AG20443 (cell line): ENCODE results near the gene RRBP1.

Experiments used
- DNase-seq: peaks from one replicate; pipeline ENCODE4 v3.0.0; 2012; ENCODE audit warnings: low spot score, mixed read lengths

RRBP1 gene

DNA sequence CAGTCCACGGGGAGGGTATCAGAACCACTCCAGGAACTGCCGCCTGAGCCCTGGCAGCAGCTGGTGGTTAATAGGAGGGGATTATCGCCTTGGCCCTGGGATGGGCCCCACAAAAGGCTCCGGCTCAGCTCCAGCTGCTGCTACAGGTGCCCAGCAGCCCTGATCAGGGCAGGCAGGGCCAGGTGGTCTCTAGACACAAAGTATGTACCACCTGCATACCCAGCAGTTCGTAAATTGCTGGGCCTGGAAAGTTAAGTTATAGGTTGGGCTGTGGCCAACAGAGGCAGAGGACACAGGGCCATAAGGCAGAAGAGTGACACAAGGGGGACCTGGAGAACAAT, 35.1 kb downstream of the RRBP1 start:
- no peak for DNase-seq

DNA sequence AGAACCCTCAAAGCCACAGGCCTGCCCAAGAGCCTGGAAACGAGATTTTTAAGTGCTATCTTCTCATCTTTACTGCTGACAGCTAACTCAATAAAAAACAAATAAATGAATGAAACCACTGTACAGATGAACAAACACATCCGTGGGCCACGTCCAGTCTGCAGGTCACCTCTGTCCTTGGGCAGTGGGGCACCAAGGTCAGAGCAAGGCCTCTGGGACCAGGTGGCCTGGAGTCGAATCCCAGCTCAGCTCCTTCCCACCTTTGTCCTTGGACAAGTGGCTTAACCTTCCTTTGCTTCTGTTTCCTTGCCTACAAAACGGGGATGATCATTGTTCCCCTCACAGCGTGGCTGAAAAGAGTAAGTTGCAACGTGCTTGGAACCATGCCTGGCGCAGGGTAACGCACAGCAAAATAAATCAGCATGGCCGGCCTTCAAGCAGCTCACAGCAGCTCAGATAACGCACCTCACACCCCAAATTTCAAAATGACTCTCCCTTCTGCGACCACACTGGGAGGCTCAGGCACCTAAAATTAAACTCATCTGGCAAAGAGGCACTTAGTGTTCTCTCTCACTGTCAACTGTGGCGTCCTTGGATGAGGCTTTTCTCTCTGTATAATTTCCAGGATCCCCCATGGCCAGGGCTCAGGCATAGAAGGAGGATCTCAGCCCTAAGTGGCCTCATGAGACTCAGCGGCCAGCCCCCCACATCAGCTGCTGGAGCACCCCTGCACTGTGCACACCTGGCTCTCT, 35.7 kb downstream of the RRBP1 start:
- no peak for DNase-seq

DNA sequence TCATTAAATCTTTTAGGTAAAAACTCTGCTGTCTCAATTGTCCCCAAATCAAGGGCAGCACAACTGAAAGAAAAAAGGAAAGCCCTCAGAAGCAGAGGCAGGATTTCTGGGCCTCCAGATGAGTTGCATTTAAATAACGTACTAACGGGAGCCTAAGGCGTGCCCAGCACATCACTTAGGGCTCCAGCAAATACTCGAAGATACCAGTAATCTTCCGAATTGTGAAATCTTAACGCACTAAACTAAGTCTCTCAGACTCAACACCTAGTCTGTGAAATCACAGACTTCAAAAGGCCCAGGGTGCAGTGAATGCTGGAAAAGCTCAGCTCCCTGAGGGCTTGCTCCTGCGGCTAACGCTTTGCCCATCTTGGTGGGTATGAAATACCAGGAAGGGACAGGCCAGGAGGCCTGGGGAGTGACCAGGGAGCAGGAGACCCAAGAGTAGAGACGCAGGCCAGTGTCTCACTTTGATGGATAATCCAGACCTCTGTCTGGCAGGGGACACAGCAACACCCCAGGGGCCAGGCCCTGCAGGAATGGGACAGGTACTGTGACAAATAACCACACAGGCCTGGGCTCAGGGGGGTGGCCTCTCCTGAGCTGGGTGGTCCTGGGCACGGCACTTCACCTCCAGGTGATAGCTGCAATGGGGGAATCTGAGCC, 36.4 kb downstream of the RRBP1 start:
- no peak for DNase-seq

DNA sequence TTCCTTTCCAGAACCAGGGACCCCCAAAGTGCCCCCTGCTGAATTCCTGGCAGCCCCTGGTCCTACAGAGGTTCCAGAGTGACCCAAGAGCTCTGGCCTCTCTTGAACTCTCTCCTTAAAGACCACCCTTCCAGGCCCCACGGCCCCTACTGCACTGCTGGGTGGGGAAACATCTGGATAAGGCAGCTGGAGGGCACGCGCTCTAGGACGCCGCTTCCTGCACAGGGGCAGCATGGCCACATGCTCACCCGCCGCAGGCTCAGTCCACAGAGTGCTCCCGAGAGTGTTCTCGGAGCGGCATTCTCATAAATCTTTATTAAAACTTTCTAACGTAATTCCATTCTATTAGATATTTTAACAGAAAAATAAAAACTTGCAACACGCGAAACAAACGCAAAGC, 37.0 kb downstream of the RRBP1 start:
- no peak for DNase-seq

DNA sequence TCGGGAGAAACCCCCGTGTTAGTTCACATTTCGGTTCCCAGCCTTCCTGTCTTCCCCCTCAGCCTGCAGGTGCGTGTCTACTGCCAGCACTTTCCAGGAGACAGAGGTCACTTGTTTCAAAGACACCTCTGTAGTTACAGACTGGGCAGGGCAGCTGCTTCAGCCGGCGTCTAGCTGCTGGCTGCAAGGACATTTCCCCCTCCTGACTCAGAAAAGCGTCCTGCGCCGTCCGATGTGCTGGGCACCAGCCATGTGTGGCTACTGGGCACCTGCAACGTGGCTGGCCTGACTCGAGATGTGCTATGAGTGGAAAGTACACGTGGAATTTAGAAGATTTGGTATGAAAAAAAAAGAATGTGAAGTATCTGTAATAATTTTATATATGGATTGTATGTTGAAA, 37.6 kb downstream of the RRBP1 start:
- DNase-seq: no peak

GRCh38 chr20:17643531-17644188, 38.4 kb downstream of the RRBP1 start:
- DNase-seq: no peak

GRCh38 chr20:17642404-17643269, 39.4 kb downstream of the RRBP1 start:
- no peak for DNase-seq

DNA sequence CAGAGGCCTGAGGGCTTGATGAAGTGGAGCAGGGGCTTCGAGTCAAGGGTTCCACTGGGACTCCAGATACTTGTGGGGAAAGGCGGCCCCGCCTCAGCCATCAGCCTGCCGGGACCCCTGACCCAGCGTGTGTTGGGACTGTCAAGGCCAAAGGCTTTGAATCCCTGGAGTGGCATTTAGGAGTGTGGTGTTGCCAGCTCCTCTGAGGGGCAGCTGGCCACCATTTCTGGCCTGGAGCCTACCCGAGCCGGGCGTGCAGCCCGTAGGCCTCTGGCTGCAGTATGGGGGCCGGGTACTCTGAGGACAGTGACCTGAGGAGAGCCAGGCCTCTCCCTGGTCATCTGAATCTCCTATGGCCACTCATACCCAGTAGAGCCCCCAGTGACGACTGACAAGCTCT, 40.0 kb downstream of the RRBP1 start:
- DNase-seq: no peak

DNA sequence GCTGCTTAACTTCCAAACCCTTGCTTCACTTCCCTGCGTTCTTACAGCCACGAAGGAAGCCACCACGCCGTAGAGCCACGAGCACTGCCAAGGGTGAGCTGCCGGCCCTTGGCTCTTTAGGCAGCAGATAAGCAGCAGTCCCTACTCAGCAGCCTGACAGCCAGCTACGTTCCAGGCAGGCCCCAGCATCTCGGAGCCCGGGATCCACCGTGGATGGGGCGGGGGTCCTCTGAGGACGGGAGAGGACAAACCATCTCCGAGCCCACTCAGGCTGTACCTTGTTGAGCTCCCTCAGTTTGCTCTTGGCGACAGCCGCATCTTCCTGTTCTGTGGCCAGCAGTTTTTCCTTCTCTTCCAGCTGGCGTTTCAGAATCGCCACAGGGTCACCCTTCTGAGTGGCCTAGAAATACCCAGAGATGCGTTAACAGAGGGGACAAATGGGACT, 40.5 kb downstream of the RRBP1 start:
- no peak for DNase-seq

DNA sequence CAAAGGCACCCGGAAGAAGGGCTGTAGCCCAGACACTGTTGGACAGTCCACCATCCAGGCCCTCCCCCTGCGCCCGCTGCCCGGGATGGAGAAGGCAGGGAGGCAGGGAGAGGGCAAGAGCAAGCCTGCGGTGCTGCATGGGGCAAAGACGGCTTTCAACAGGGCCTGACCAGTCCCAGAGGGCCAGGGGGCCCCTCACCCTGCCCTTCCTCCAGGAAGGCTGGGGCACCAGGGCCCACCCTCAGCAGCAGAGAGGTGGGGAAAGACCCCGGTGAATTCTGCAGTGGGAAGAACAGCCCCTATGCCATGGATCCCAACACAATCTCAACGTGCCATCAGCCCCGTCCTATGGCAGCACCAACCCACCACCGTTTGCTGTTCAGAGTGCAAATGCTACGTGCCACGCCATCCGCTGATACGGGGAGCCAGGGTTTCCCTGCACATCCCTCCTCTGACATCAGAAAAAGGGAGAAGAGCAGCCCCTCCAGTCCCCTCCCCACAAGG, 41.1 kb downstream of the RRBP1 start:
- DNase-seq: no peak

DNA sequence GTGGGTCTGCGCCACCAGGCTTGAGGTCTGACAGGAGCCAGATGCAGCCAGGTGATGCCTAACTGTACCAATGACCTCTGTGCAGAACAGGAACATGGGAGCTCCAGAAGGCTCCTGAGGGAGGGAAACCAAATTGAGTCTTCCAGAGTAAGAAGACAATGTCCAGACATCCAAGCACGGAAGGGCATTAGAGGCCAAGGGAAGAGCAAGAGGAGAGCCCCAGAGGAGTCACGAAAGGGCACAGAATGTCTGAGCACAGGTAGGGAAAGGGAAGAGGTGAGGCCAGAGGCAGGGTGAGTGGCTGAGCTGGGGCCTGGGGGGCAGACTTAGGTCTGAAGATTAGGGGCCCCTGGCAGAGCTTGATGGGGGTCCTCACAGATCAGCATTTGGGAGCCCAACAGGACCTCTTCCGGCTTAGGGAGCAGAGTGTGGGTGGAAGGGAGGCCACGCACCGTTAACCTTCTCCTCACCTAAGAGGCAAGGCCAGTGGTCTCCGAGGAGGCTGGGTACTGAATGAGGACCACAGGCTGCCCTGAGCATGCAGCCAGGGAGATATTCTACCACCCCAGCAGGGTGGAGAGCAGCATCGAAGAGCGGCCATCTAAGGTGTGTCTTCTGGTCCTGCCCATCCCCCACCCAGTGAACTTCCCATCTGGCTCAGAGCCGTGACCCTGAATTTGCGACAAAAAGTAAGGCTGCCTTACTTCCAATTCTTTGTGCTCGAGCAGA, 41.7 kb downstream of the RRBP1 start:
- no peak for DNase-seq

DNA sequence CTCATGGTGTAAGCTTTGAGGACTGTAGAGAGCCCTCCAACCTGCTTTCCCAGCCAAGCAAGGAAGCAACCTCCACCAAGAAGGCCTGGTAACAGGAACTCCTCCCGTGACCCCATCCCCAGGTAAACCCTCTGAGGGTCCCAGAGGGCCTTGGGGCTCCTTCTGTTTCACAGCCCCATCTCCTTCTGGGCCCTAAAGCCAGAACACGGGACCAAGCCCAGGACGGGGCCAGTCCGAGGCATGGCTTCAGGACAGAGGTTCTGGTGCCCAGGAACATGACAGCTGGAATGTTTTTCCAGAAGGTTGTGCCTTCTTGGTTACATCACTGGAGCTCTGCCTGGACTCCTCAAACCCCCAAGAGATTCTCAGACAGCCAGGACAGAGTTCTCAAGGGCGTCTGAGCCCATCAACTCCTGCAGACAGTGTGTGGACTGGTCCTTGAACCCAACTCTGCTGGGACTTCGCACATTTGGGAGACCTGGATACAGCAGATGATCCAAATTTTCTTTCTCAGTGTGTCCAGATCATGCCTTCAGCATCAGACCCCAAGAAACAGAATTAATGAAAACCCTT, 43.1 kb downstream of the RRBP1 start:
- DNase-seq: no peak

GRCh38 chr20:17637985-17638640, 43.9 kb downstream of the RRBP1 start:
- DNase-seq: no peak

- DNase-seq: no peak
Observed at GRCh38 chr20:17637413-17637780, 44.6 kb downstream of the RRBP1 start.

GRCh38 chr20:17636523-17637412, 45.3 kb downstream of the RRBP1 start:
- DNase-seq: no peak

DNA sequence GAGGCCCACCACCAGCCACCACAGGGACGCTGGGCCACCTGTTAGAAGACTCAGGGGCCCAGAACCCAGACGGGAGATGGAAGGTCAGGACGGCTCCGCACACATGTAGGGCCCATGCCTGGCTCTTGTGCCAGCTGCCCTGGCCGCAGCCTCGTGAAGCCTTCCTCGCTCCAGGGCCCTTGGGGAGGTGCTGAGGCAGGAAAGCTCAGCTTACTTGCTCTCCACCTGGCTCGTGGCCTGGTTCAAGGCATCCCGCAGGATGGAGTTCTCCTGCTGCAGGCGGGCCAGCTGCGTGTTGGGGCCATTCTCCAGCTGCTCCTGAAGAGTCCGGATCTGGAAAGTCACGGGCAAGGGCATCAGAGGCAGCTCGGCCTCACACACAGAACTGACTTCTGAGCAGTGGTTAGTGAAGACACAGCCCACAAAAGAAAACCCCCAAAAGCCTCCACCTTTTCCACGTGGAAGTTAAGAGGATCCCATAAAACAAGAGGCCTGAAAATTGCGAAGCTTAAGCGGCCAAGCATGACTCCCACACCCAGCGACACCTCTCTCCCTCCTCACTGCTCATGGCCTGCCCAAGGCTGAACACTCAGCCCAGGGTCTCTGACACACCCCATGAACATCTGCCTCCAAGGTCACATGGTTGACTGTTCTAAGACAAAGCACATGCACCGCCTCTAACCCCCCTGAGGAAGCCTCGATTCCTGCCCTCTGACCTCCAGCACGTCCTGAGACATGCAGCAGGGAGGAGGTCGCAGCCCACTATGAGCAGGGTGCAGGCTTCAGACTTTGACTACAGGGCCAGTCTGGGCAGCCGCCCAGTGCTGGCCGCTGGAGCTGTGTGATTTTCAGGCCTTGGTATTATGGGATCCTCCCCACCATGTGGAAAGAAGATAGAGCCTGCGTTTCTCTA, 46.5 kb downstream of the RRBP1 start:
- DNase-seq: peak; percentile 54

GRCh38 chr20:17634661-17635331, 47.2 kb downstream of the RRBP1 start:
- no peak for DNase-seq
